H1 (cell line): ENCODE data around the gene SHOC1. TPM values are rescaled to one million over a fixed set of nuclear protein-coding genes. Genes with fewer than 3 reads are reported as not detected.

Experiments used
- CTCF ChIA-PET: fragments of 300-600 bp; sonication (Branson Sonifier 250); formaldehyde crosslinking; loops from one replicate; lab custom pipeline; 2021; ENCODE audit not compliant: partially characterized antibody; lab: Charles Lee
- POLR2A ChIA-PET: fragments of 300-600 bp; sonication (Branson Sonifier 250); formaldehyde crosslinking; loops from one replicate; lab custom pipeline; 2021; ENCODE audit warnings: inconsistent platforms; ENCODE audit not compliant: partially characterized antibody; lab: Charles Lee
- DNase-seq, 2 experiments: peaks; one replicate each; pipeline versions ENCODE4 v3.0.0 to v3.0.0-alpha.2; 2010 to 2022; ENCODE audit warnings: low spot score in 2 of 2, low read depth in 1 of 2, mixed read lengths in 1 of 2
- FAIRE-seq: peaks from 2 replicates; lab custom pipeline; 2011; peaks lifted over from hg19 to GRCh38; lab: Jason Lieb, UNC
- H2AFZ ChIP-seq: 2 replicates; pipeline ENCODE4 v1.8.1; 2012; ENCODE audit warnings: low read length, inconsistent platforms
- H2AK5ac ChIP-seq: 2 replicates; pipeline ENCODE4 v1.6.1; 2013; ENCODE audit warnings: low read depth, low read length
- H2BK120ac ChIP-seq: replicated peaks from 2 replicates; pipeline ENCODE3; 2013; ENCODE audit warnings: low read depth, low read length, inconsistent platforms
- H2BK12ac ChIP-seq: 2 replicates; pipeline ENCODE4 v1.6.1; 2013; ENCODE audit warnings: low read depth, low read length
- H2BK15ac ChIP-seq: 2 replicates; pipeline ENCODE4 v1.6.1; 2013; ENCODE audit warnings: low read length
- H2BK20ac ChIP-seq: 2 replicates; pipeline ENCODE4 v1.6.1; 2013; ENCODE audit warnings: low read length
- H2BK5ac ChIP-seq: 2 replicates; pipeline ENCODE4 v1.6.1; 2013; ENCODE audit warnings: low read depth, low read length
- H3K14ac ChIP-seq: 2 replicates; pipeline ENCODE4 v1.6.1; 2013; ENCODE audit warnings: inconsistent platforms; ENCODE audit not compliant: insufficient read length
- H3K18ac ChIP-seq: 2 replicates; pipeline ENCODE4 v1.6.1; 2013; ENCODE audit warnings: low read length; ENCODE audit errors: extremely low read depth
- H3K23ac ChIP-seq: 2 replicates; pipeline ENCODE4 v1.6.1; 2013; ENCODE audit warnings: inconsistent platforms; ENCODE audit not compliant: insufficient read length
- H3K23me2 ChIP-seq: 2 replicates; pipeline ENCODE4 v1.6.1; 2013; ENCODE audit warnings: low read depth, low read length
- H3K27ac ChIP-seq: 2 replicates; pipeline ENCODE4 v1.6.1; 2011; ENCODE audit warnings: low read depth, low read length, inconsistent platforms
- H3K27me3 ChIP-seq, 4 experiments: replicated peaks in 1 of 4; 1 replicate in 1 of 4; 2 replicates in 3 of 4; pipeline versions ENCODE4 v1.6.1 to v1.8.1; 2011 to 2013; ENCODE audit warnings: low read length in 3 of 4, mild to moderate bottlenecking in 3 of 4, inconsistent platforms in 2 of 4, mixed read lengths in 2 of 4, moderate library complexity in 1 of 4; ENCODE audit not compliant: control insufficient read depth in 3 of 4, insufficient read depth in 3 of 4; ENCODE audit errors: extremely low read depth in 1 of 4
- H3K36me3 ChIP-seq, 4 experiments: 2 replicates each; pipeline versions ENCODE4 v1.6.1 to v1.8.1; 2011 to 2013; ENCODE audit warnings: mild to moderate bottlenecking in 4 of 4, low read length in 3 of 4, moderate library complexity in 2 of 4, control low read depth in 1 of 4, inconsistent platforms in 1 of 4; ENCODE audit not compliant: insufficient read depth in 4 of 4, control insufficient read depth in 2 of 4
- H3K4ac ChIP-seq: replicated peaks from 2 replicates; pipeline ENCODE3; 2013; ENCODE audit warnings: low read length, low read depth, mixed read lengths, inconsistent platforms; ENCODE audit not compliant: insufficient read length
- H3K4me1 ChIP-seq, 4 experiments: replicated peaks in 1 of 4; 1 replicate in 1 of 4; 2 replicates in 3 of 4; pipeline versions ENCODE4 v1.6.1 to v1.8.1; 2011 to 2013; ENCODE audit warnings: low read length in 3 of 4, inconsistent platforms in 2 of 4, mixed read lengths in 1 of 4; ENCODE audit not compliant: insufficient read depth in 4 of 4, control insufficient read depth in 3 of 4
- H3K4me2 ChIP-seq, 2 experiments: 2 replicates each; pipeline versions ENCODE4 v1.6.1 to v1.8.1; 2011 to 2013; ENCODE audit warnings: low read depth in 2 of 2, low read length in 2 of 2, control low read depth in 1 of 2, inconsistent platforms in 1 of 2, mild to moderate bottlenecking in 1 of 2; ENCODE audit not compliant: insufficient read depth in 1 of 2
- H3K4me3 ChIP-seq, 4 experiments: fragments of 200-600, 300-600 bp in 1 of 4; sonication (generic), shearing (Covaris generic), sonication (Bioruptor Twin) in 1 of 4; 2 replicates each; pipeline versions ENCODE4 v1.5.1 to v1.8.1; 2011 to 2016; ENCODE audit warnings: low read length in 4 of 4, low read depth in 3 of 4, control low read depth in 2 of 4, inconsistent platforms in 2 of 4, mild to moderate bottlenecking in 2 of 4, mixed read lengths in 1 of 4, moderate library complexity in 1 of 4; ENCODE audit not compliant: insufficient read depth in 2 of 4; ENCODE audit errors: extremely low read depth in 1 of 4
- H3K56ac ChIP-seq: replicated peaks from 2 replicates; pipeline ENCODE3; 2013; ENCODE audit warnings: low read depth, mild to moderate bottlenecking, mixed read lengths, low read length, inconsistent platforms; ENCODE audit not compliant: insufficient read length
- H3K79me1 ChIP-seq: 2 replicates; pipeline ENCODE4 v1.6.1; 2013; ENCODE audit warnings: low read depth, low read length, control low read depth
- H3K79me2 ChIP-seq, 2 experiments: 2 replicates each; pipeline versions ENCODE4 v1.6.1 to v1.8.1; 2012 to 2013; ENCODE audit warnings: low read length in 2 of 2, mild to moderate bottlenecking in 2 of 2, inconsistent platforms in 1 of 2; ENCODE audit not compliant: insufficient read depth in 2 of 2, control insufficient read depth in 1 of 2
- H3K9ac ChIP-seq, 4 experiments: replicated peaks in 1 of 4; 1 replicate in 1 of 4; 2 replicates in 3 of 4; pipeline versions ENCODE4 v1.6.1 to v1.8.1; 2011 to 2013; ENCODE audit warnings: low read depth in 3 of 4, low read length in 3 of 4, control low read depth in 2 of 4, mild to moderate bottlenecking in 2 of 4, moderate library complexity in 2 of 4, inconsistent platforms in 1 of 4; ENCODE audit errors: extremely low read depth in 1 of 4
- H3K9me3 ChIP-seq, 2 experiments: 2 replicates each; pipeline versions ENCODE4 v1.6.1 to v1.8.1; 2012 to 2013; ENCODE audit warnings: mild to moderate bottlenecking in 2 of 2, moderate library complexity in 2 of 2, control low read depth in 1 of 2, inconsistent platforms in 1 of 2, low read depth in 1 of 2, low read length in 1 of 2, mixed read lengths in 1 of 2; ENCODE audit not compliant: insufficient read depth in 2 of 2
- H4K20me1 ChIP-seq, 2 experiments: replicated peaks in 1 of 2; 2 replicates each; pipeline versions ENCODE3 to v1.8.1; 2011 to 2013; ENCODE audit warnings: inconsistent platforms in 2 of 2, low read length in 2 of 2, mild to moderate bottlenecking in 1 of 2; ENCODE audit not compliant: insufficient read depth in 2 of 2, control insufficient read depth in 1 of 2
- H4K5ac ChIP-seq: 2 replicates; pipeline ENCODE4 v1.6.1; 2013; ENCODE audit warnings: low read length, low read depth, mixed read lengths, inconsistent platforms; ENCODE audit not compliant: insufficient read length
- H4K8ac ChIP-seq: 2 replicates; pipeline ENCODE4 v1.8.0; 2013; ENCODE audit warnings: mild to moderate bottlenecking, moderate library complexity, low read length, inconsistent platforms; ENCODE audit not compliant: insufficient read depth; ENCODE audit errors: extremely low read depth
- H4K91ac ChIP-seq: replicated peaks from 2 replicates; pipeline ENCODE3; 2013; ENCODE audit warnings: low read length, mixed read lengths, inconsistent platforms; ENCODE audit not compliant: insufficient read length
- ATF2 ChIP-seq: IDR thresholded peaks from 2 replicates; pipeline ENCODE4 v1.6.1; 2012; ENCODE audit warnings: low read length, inconsistent platforms
- CBX5 ChIP-seq: fragments of 300-800, 300-1000 bp; sonication (generic); IDR thresholded peaks from 2 replicates; pipeline ENCODE4 v1.7.1; 2016; ENCODE audit warnings: antibody characterized with exemption, low read length, low read depth
- CEBPB ChIP-seq: IDR thresholded peaks from 2 replicates; pipeline ENCODE4 v1.6.1; 2012; ENCODE audit warnings: low read depth, low read length
- GABPA ChIP-seq: IDR thresholded peaks from 2 replicates; pipeline ENCODE4 v1.6.1; 2011; ENCODE audit warnings: mild to moderate bottlenecking, low read length, moderate library complexity, borderline replicate concordance; ENCODE audit not compliant: insufficient read depth
- JUND ChIP-seq: IDR thresholded peaks from 2 replicates; pipeline ENCODE4 v1.6.1; 2011; ENCODE audit warnings: mild to moderate bottlenecking, improper control_type of control experiment, low read length
- POU5F1 ChIP-seq: IDR thresholded peaks from 2 replicates; pipeline ENCODE4 v1.6.1; 2011; ENCODE audit warnings: low read depth, mild to moderate bottlenecking, low read length, moderate library complexity
- RAD21 ChIP-seq, 2 experiments: IDR thresholded peaks in 1 of 2; conservative IDR thresholded peaks in 1 of 2; 2 replicates each; pipeline ENCODE4 v1.6.1; 2011; ENCODE audit warnings: low read depth in 2 of 2, low read length in 2 of 2, improper control_type of control experiment in 1 of 2, inconsistent platforms in 1 of 2, mild to moderate bottlenecking in 1 of 2, moderate library complexity in 1 of 2
- SAP30 ChIP-seq: fragments of 300-600 bp; sonication (generic); IDR thresholded peaks from 2 replicates; pipeline ENCODE4 v1.7.1; 2012; ENCODE audit warnings: low read length, moderate library complexity, mild to moderate bottlenecking, inconsistent platforms; ENCODE audit not compliant: insufficient read depth, insufficient replicate concordance
- TBP ChIP-seq: IDR thresholded peaks from 2 replicates; pipeline ENCODE4 v1.6.1; 2011; ENCODE audit warnings: low read depth, low read length, improper control_type of control experiment
- WGBS, 2 experiments: shearing (Covaris generic) in 1 of 2; methylation state at CpG; one replicate each; pipeline versions ENCODE4 v1.1.6 to v1.1.7; 2013 to 2015; ENCODE audit warnings: low lambda C conversion rate in 2 of 2, mixed read lengths in 2 of 2, inconsistent platforms in 1 of 2, low coverage in 1 of 2, missing lambda C conversion rate in 1 of 2; ENCODE audit not compliant: insufficient replicate concordance in 2 of 2, insufficient coverage in 1 of 2, insufficient read length in 1 of 2; ENCODE audit errors: extremely low coverage in 1 of 2, missing lambda C conversion rate in 1 of 2; 5-methylcytosine and 5-hydroxymethylcytosine counted together
- polyA plus RNA-seq, 7 experiments: library from polyadenylated mRNA; depleted of rRNA in 3 of 7; stranded (reverse) in 5 of 7; unstranded in 2 of 7; fragments of >200 nt in 5 of 7; fragments of 200-250 nt in 2 of 7; gene quantifications; 1 replicate in 5 of 7; 2 replicates in 1 of 7; 4 replicates in 1 of 7; pipeline versions ENCODE4 v1.2.1 to v1.2.3, GENCODE V29; 2011 to 2013; ENCODE audit warnings: missing spikeins in 2 of 7, mixed read lengths in 2 of 7
- total RNA-seq: library from RNA; stranded (reverse); fragmentation: NEBNext Ultra II Directional; extraction: Animal tissue kit (Norgen Biotek cat#: 25700); gene quantifications from 2 replicates; pipeline ENCODE4 v1.2.1, GENCODE V29; 2021
- TF ChIP-seq, protein P1 (sequence below), 3 experiments: IDR thresholded peaks; 1 replicate in 2 of 3; 2 replicates in 1 of 3; pipeline versions ENCODE4 v1.5.1 to v1.6.1; 2011; ENCODE audit warnings: low read length in 3 of 3, mild to moderate bottlenecking in 3 of 3, inconsistent platforms in 2 of 3, low read depth in 1 of 3, moderate library complexity in 1 of 3; ENCODE audit not compliant: insufficient read depth in 1 of 3; ENCODE audit errors: control extremely low read depth in 1 of 3

The SHOC1 gene
- total and polyA plus RNA-seq, 2 of the 8 experiments (the other 6 are each of a cell fraction or from before 2014, with no cell fraction given), result not detected

DNA sequence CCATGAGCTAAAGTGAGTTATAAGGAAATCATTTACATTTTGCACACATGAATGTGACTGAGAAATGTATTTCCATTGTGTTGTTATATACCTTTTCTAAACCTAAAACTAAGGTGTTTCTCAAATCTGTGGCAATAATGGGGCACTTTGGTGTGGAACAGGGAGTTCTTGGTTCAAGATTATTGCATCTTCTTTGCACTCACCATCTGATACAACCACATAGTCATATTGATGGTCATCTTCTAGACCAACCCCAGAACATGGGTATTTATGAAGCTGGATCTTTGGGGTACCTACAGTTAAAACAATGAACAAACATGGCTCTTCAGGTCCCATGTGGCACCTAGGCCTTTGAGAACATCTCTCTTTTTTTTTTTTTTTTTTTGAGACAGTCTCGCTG is 24.6 kb upstream of the SHOC1 start:
- Histone ChIP-seq H4K8ac (no peak overlapping the region), H3K4me1 (no peaks in the 10 kb centered on the region), H2BK12ac (no peak overlapping the region), H3K56ac (no peak overlapping the region), H3K23me2 (no peaks in the 10 kb centered on the region), H2AFZ (no peak overlapping the region), H4K5ac (no peak overlapping the region), H3K18ac (no peak overlapping the region), H3K36me3 (no peaks in the 10 kb centered on the region), H3K79me2 (no peaks in the 10 kb centered on the region), H2BK15ac (no peak overlapping the region), H3K4me3 (no peak overlapping the region), H3K9me3 (no peaks in the 10 kb centered on the region), H3K4me2 (no peak overlapping the region), H4K20me1 (no peaks in the 10 kb centered on the region), H3K14ac (no peak overlapping the region), H2BK20ac (no peak overlapping the region), H4K91ac (no peak overlapping the region), H2BK5ac (no peak overlapping the region), H3K79me1 (no peaks in the 10 kb centered on the region), H3K4ac (no peak overlapping the region), H3K27me3 (no peaks in the 10 kb centered on the region), H2BK120ac (no peak overlapping the region), H3K27ac (no peak overlapping the region), H2AK5ac (no peak overlapping the region), H3K9ac (no peak overlapping the region), H3K23ac (no peak overlapping the region)
- DNase-seq (no peak), FAIRE-seq (no peak)
- no CpG with 5 or more reads among the region's 1 CpG for WGBS, 2 experiments
- ChIA-PET POLR2A (no interaction called here), CTCF (interaction anchor here (1.2 kb wide), 1 partner anchor 255 kb away, joined by 7 read pairs; no protein-coding TSS in a partner anchor)
- no peak for TF ChIP-seq RAD21 (IDR thresholded peaks at IDR 0.05 in 1 of 2, conservative IDR thresholded peaks at IDR 0.05 in 1 of 2; ENCODE audit: low read depth in 2 of 2, low read length in 2 of 2)
- TF ChIP-seq POU5F1, result no peak
- TF ChIP-seq, protein P1, sequence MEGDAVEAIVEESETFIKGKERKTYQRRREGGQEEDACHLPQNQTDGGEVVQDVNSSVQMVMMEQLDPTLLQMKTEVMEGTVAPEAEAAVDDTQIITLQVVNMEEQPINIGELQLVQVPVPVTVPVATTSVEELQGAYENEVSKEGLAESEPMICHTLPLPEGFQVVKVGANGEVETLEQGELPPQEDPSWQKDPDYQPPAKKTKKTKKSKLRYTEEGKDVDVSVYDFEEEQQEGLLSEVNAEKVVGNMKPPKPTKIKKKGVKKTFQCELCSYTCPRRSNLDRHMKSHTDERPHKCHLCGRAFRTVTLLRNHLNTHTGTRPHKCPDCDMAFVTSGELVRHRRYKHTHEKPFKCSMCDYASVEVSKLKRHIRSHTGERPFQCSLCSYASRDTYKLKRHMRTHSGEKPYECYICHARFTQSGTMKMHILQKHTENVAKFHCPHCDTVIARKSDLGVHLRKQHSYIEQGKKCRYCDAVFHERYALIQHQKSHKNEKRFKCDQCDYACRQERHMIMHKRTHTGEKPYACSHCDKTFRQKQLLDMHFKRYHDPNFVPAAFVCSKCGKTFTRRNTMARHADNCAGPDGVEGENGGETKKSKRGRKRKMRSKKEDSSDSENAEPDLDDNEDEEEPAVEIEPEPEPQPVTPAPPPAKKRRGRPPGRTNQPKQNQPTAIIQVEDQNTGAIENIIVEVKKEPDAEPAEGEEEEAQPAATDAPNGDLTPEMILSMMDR (IDR thresholded peaks at IDR 0.05; ENCODE audit: control extremely low read depth in 1 of 3, insufficient read depth in 1 of 3, low read depth in 1 of 3, low read length in 3 of 3), result no peak
- TF ChIP-seq CEBPB, result no peak
- no peak for TF ChIP-seq SAP30
- no peak for TF ChIP-seq GABPA
- TF ChIP-seq CBX5, result no peak
- no peak for TF ChIP-seq TBP
- TF ChIP-seq ATF2, result no peak
- TF ChIP-seq JUND, result no peak
